NCI-H69 (cell line): ENCODE results near the gene RYR2.

Source experiments
- DNase-seq: peaks from one replicate; lab custom pipeline; 2025; lab: John Stamatoyannopoulos, UW

The RYR2 gene

DNA sequence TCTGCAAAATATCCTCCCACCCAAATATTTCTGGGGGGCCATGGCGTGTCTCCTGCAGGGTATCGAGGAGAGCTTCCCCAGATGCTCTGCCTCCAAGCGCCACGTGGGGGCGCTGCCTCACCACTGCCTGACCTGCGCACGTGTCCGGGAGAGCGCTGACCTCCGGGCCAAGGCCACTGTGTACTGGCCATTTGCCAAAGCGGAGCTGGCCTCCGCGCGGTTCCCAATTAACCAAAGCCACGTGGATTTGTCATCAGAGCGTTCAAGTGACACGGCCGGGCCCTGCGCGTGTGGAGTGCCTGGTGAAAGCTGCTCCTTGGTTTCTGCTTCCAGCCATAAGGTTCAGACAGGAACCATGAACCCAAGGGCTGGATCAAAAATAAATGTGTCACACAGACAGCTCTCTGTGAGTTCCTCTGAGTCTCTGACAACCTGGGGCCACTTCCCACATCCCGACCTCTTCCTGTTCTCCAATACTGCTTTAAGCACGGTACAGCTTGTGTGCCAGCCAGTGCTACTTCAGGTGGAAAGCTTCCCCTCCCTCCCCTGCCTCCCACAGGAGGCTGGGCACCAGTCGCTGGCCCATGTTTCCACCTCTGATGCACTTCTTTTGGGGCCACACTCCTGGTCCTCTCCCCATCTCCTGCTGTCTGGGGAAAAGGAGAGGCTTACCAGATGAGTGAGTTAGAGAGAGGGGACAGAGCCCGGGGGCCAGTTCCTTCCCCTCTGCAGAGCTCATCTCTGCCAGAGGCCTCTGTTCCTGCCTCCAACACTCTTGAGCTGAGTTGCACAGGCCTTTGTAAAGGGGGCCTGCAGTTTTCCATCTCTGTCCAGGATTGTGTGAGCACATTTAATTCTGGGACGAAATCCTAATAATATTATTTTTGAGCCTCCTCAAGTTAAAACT lies 822.6 kb downstream of the RYR2 start:
- DNase-seq, result peak; percentile 90

GRCh38 chr1:237867380-237867888 lies 825.5 kb downstream of the RYR2 start:
- peak; percentile 98 for DNase-seq

DNA sequence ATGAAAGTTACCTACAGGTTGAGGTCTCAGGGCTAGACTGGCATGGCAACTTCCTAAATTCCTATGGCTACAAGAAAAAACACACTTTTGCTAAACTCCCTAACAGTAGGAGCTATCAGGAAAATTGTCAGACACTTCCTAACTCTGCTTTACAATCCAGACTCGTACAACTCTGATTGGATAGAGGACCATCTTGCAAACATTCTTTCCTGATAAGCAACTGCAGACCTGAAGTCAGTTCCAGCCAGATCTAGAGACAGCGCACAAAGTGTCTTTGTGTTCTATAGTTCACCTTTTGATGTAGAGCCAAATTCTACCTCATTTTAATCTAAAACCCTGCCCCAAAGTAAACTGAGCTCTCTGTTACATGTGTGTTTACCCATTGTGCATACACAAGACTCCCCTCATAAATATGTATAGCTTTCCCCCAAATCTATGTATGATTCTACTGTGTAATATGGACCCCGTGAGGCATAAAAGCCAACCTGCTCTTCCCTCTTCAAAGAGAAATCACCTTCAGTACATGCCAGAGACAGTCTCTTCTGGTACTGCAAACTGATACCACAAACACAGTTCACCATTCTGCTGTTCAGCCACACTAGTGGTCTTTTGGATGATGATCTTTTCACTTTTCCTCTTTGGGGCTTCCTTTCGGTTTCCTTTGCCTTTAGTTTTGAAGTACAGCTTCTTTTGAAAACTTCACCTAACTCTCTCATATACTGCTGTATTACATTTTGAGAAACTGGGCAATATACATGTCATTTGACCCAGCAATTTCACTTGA lies 827.0 kb downstream of the RYR2 start:
- DNase-seq, result no peak

DNA sequence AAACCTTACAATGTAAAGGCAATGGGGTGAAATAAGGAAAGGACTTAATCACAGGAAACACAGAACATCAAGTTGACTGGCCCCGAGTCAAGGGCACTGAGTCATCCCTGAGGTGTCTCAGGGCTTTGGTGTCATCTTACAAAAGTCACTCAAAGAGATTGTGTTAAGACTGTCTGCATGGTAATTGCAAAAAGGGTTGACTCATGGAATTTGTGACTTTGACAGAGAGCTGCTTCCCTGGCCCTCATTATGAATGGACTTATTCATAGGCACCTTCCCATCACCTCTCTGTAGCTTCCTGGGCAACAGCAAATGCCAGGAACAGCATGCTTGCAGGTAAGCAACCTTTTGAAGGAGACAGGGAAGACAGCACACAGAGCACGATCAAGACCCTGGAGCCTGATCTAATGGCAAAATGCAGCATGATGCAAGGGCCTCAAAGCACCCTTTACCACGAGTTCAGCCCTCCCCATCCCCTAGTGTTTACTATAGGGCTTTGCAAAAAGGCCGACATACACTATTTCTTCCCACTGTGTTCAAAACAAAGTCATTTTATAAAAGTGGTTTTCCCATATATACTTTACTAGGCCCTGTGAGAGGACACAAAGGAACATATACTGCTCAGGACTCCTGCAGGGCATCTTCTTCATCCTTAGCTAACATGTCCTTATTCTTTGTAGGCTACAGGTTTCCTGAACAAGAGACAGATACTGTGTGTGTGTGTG lies 831.7 kb downstream of the RYR2 start:
- peak; percentile 54 for DNase-seq

DNA sequence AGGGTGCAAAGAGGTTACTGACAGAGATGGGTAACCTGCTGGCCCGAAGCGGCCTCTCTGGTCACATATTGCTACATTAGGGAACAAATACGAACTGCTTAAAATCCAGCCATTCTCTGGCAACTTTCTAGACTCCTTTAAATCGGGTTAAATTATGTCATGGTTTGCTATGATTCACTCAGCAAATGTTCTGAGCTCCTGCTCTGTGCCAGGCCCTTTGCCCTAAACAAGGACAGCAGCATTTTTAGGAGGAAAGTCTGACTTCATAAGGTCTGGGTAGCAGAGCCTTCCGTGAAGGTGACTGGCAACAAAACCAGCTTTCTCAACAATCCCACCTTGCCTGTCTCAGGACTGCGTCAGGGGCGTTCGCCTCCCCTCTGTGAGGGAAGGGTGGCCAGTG lies 833.3 kb downstream of the RYR2 start:
- no peak for DNase-seq

GRCh38 chr1:237877631-237878030 lies 835.6 kb downstream of the RYR2 start:
- DNase-seq, result peak; percentile 80

GRCh38 chr1:237878406-237878805 lies 836.4 kb downstream of the RYR2 start:
- no peak for DNase-seq

DNA sequence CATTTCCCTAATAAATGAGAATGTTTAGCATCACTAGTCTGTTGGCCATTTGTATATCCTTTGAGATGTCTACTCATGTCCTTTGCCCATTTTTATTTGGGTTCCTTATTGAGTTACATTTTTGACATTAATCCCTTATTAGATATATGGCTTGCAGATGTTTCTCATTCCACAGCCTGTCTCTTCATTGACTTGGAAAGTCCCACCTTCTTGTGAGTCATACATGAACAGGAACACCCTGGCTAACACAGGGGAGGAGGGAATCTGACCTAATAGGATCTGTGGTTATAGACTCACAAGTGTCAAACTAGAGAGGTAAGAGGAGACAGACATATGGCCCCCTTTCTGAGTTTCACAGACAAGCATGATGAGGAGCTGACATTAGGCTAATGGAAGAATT lies 837.2 kb downstream of the RYR2 start:
- peak; percentile 26 for DNase-seq
